Type B pancreatic cell (in vitro differentiated cells): Measurements from ENCODE around the gene SPAG6. TPM values are rescaled to one million over a fixed set of nuclear protein-coding genes. Genes with fewer than 3 reads are reported as not detected.

ENCODE experiments used
- DNase-seq: peaks from one replicate; pipeline ENCODE4 v3.0.0; 2021; ENCODE audit warnings: mixed read lengths; ENCODE audit not compliant: unreplicated experiment; ENCODE audit errors: extremely low spot score
- H3K27ac Mint-ChIP-seq: 2 replicates; pipeline ENCODE4 v1.8.0; 2021; ENCODE audit warnings: mild to moderate bottlenecking, mixed read lengths
- H3K27me3 Mint-ChIP-seq: 2 replicates; pipeline ENCODE4 v1.8.0; 2021; ENCODE audit warnings: mixed read lengths
- H3K36me3 Mint-ChIP-seq: 2 replicates; pipeline ENCODE4 v1.8.0; 2021; ENCODE audit warnings: mixed read lengths
- H3K4me1 Mint-ChIP-seq: one replicate; pipeline ENCODE4 v1.8.0; 2021; ENCODE audit warnings: mixed read lengths; ENCODE audit not compliant: unreplicated experiment
- H3K4me3 Mint-ChIP-seq: 2 replicates; pipeline ENCODE4 v1.8.0; 2021; ENCODE audit warnings: mild to moderate bottlenecking, mixed read lengths
- H3K9me3 Mint-ChIP-seq: 2 replicates; pipeline ENCODE4 v1.8.0; 2021; ENCODE audit warnings: mixed read lengths
- total RNA-seq: library from RNA; stranded (reverse); gene quantifications from 2 replicates; pipeline ENCODE4 v1.2.1, GENCODE V29; 2021; ENCODE audit warnings: low replicate concordance
- TF ChIP-seq, protein P1 (sequence below): fragments of 200-600 bp; sonication (generic); conservative IDR thresholded peaks from 2 replicates; pipeline ENCODE4 v1.5.0; 2021; ENCODE audit warnings: antibody characterized with exemption, mild to moderate bottlenecking

SPAG6 gene
- total RNA-seq, 1 donor from 2014 or later, result 6.6 TPM

GRCh38 chr10:22466763-22467334 is 121.6 kb downstream of the SPAG6 start:
- no peaks in the 10 kb centered on the region for H3K36me3 Mint-ChIP-seq
- no peak overlapping the region for H3K27ac Mint-ChIP-seq
- H3K4me1 Mint-ChIP-seq, result peaks cover 18% of the 10 kb centered on the region
- H3K27me3 Mint-ChIP-seq, result peaks cover 18% of the 10 kb centered on the region
- TF ChIP-seq, protein P1, sequence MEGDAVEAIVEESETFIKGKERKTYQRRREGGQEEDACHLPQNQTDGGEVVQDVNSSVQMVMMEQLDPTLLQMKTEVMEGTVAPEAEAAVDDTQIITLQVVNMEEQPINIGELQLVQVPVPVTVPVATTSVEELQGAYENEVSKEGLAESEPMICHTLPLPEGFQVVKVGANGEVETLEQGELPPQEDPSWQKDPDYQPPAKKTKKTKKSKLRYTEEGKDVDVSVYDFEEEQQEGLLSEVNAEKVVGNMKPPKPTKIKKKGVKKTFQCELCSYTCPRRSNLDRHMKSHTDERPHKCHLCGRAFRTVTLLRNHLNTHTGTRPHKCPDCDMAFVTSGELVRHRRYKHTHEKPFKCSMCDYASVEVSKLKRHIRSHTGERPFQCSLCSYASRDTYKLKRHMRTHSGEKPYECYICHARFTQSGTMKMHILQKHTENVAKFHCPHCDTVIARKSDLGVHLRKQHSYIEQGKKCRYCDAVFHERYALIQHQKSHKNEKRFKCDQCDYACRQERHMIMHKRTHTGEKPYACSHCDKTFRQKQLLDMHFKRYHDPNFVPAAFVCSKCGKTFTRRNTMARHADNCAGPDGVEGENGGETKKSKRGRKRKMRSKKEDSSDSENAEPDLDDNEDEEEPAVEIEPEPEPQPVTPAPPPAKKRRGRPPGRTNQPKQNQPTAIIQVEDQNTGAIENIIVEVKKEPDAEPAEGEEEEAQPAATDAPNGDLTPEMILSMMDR, result no peak
- H3K9me3 Mint-ChIP-seq, result no peaks in the 10 kb centered on the region
- DNase-seq, result no peak
- no peak overlapping the region for H3K4me3 Mint-ChIP-seq

Other genes starting within 250 kb of the SPAG6 start
- not detected in 2 replicates for gene EBLN1, start 127.5 kb upstream of the SPAG6 start, total RNA-seq
- 42.5 and 51.3 TPM in 2 replicates for gene COMMD3, start 29.1 kb upstream of the SPAG6 start, total RNA-seq
- gene BMI1, start 24.4 kb upstream of the SPAG6 start, total RNA-seq, result 28.9 and 36.6 TPM in 2 replicates